K562 (cell line): ENCODE results near the gene NAE1. TPM values are rescaled to one million over a fixed set of nuclear protein-coding genes. Genes with fewer than 3 reads are reported as not detected.

ENCODE experiments used
- REST ChIP-seq, 2 experiments: fragments of 450-650 bp; formaldehyde crosslinking in 1 of 2; IDR thresholded peaks; 2 replicates each; pipeline versions ENCODE4 v1.4.0 to v1.6.1; 2014 to 2020; ENCODE audit warnings: mild to moderate bottlenecking in 2 of 2, borderline replicate concordance in 1 of 2, low read depth in 1 of 2
- SIRT6 ChIP-seq: IDR thresholded peaks from one replicate; pipeline ENCODE4 v1.6.1; 2012; ENCODE audit warnings: low read depth, mild to moderate bottlenecking, control low read depth, inconsistent platforms, low read length, moderate library complexity
- SIX5 ChIP-seq, 2 experiments: IDR thresholded peaks; 2 replicates each; pipeline ENCODE4 v1.6.1; 2011; ENCODE audit warnings: low read length in 2 of 2, borderline replicate concordance in 1 of 2, low read depth in 1 of 2, mild to moderate bottlenecking in 1 of 2, moderate library complexity in 1 of 2; ENCODE audit not compliant: insufficient read depth in 1 of 2
- STAT6 ChIP-seq: sonication (generic); formaldehyde crosslinking; IDR thresholded peaks from 2 replicates; pipeline ENCODE4 v1.8.1; 2023; ENCODE audit warnings: mild to moderate bottlenecking, missing genetic modification reagents
- TCF15 ChIP-seq: fragments of 250-450 bp; sonication (Bioruptor Pico); IDR thresholded peaks from 2 replicates; pipeline ENCODE4 v1.8.0; 2022; ENCODE audit warnings: moderate library complexity, mild to moderate bottlenecking, inconsistent platforms
- TGIF2 ChIP-seq: sonication (generic); formaldehyde crosslinking; IDR thresholded peaks from 2 replicates; pipeline ENCODE4 v1.8.1; 2022; ENCODE audit warnings: mild to moderate bottlenecking, missing genetic modification reagents, moderate library complexity
- XRCC4 ChIP-seq: IDR thresholded peaks from one replicate; pipeline ENCODE4 v1.6.1; 2011; ENCODE audit not compliant: insufficient read depth, insufficient read length; ENCODE audit errors: extremely low read depth
- YY1 ChIP-seq, 3 experiments: IDR thresholded peaks; 2 replicates each; pipeline ENCODE4 v1.6.1; 2011; ENCODE audit warnings: low read length in 2 of 3, mild to moderate bottlenecking in 2 of 3, moderate library complexity in 2 of 3, borderline replicate concordance in 1 of 3, control low read depth in 1 of 3, low read depth in 1 of 3; ENCODE audit not compliant: insufficient read depth in 3 of 3, insufficient replicate concordance in 2 of 3, control insufficient read depth in 1 of 3, insufficient read length in 1 of 3; ENCODE audit errors: extremely low read depth in 1 of 3
- polyA plus RNA-seq, 8 experiments: library from polyadenylated mRNA; depleted of rRNA in 4 of 8; stranded (reverse) in 5 of 8; unstranded in 3 of 8; fragments of >200 nt; fragmentation: Nextera tagmentation in 2 of 8; fragmentation: Illumina TruSeq in 1 of 8; extraction: Ambion mirVana in 2 of 8; extraction: Trizol in 1 of 8; gene quantifications; 2 replicates each; pipeline versions ENCODE4 v1.2.1 to v1.2.3, GENCODE V29; 2011 to 2014; ENCODE audit warnings: inconsistent platforms in 1 of 8, missing spikeins in 1 of 8
- total RNA-seq, 7 experiments: library from RNA; depleted of rRNA in 6 of 7; stranded (reverse); fragments of >200 nt in 6 of 7; fragmentation: Illumina TruSeq in 2 of 7; extraction: Trizol in 2 of 7; gene quantifications; 2 replicates each; pipeline versions ENCODE4 v1.2.1 to v1.2.3, GENCODE V29; 2011 to 2021; ENCODE audit warnings: low replicate concordance in 1 of 7
- TF ChIP-seq, protein P1 (sequence below): fragments of 250-450 bp; sonication (Bioruptor Pico); IDR thresholded peaks from 2 replicates; pipeline ENCODE4 v1.8.0; 2021; ENCODE audit warnings: moderate library complexity, mild to moderate bottlenecking, inconsistent platforms

The NAE1 gene
- total and polyA plus RNA-seq, 9 of the 15 experiments (the other 6 are each of a cell fraction or from before 2014, with no cell fraction given): 165 to 294 (median 230) TPM

DNA sequence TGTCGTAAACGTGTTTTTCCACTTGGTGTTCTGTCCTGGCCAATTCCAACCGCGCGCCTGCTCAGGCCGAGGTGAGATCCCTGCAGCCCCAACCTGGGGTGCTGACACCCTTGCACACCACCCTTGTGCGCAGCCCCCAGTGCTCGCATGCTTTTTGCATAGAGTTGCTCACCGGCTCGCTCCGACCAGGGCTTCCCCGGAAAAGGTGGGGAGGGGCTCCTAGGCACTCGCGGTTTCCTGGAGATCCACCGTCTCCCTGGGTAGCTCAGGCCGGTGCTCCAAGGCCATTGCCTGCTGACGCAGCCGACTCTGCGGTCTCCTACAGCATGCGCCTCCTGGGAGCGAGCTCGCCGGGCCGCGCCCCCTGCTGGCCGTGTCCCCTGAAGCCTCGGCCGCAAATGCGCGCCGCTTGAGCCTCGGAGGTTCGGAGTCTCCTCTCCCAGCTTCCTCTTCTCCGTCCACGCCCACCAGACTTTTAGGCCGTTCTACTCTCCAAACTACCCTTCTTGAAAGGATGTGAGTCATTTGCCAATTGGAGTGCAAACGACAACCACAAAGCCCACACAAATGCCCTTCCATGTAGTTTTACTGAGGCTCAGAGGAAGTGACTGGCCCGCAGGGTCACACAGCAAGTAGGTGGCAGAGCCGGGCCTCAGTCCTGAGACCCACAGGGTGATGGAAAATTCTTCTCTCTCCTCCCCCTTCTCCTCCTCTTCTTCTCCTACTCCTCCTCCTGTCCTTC, 42.3 kb upstream of the NAE1 start (continued):
- TF ChIP-seq YY1 (IDR thresholded peaks at IDR 0.05; ENCODE audit: borderline replicate concordance in 1 of 3, control insufficient read depth in 1 of 3, extremely low read depth in 1 of 3, insufficient read depth in 3 of 3, insufficient read length in 1 of 3, insufficient replicate concordance in 2 of 3, low read depth in 1 of 3, low read length in 2 of 3) (peak in 2 of 3 experiments; percentile 49 to 54), SIX5 (IDR thresholded peaks at IDR 0.05; ENCODE audit: borderline replicate concordance in 1 of 2, insufficient read depth in 1 of 2, low read depth in 1 of 2, low read length in 2 of 2) (no peak), STAT6 (CRISPR knock-in tag) (no peak), TGIF2 (CRISPR knock-in tag) (no peak), TCF15 (CRISPR knock-in tag) (no peak), SIRT6 (no peak), REST (IDR thresholded peaks at IDR 0.05; ENCODE audit: borderline replicate concordance) (peak; percentile 65; the same call in 1 of the 2 replicates), REST (CRISPR knock-in tag; IDR thresholded peaks at IDR 0.05; ENCODE audit: low read depth) (0 out of 2 replicates have a peak, but pooled peaks have one; percentile 23), XRCC4 (no peak)
- TF ChIP-seq, protein P1, sequence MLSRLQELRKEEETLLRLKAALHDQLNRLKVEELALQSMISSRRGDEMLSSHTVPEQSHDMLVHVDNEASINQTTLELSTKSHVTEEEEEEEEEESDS (CRISPR knock-in tag): no peak
